Brain microvascular endothelial cell (primary cell): ENCODE results near the gene ZBTB32.

Experiments used
- DNase-seq: peaks from one replicate; pipeline ENCODE4 v3.0.0-alpha.2; 2020
- H3K27ac ChIP-seq: fragments of 250-450 bp; sonication (Bioruptor Pico); 2 replicates; pipeline ENCODE4 v1.5.1; 2020; ENCODE audit warnings: mild to moderate bottlenecking, moderate library complexity
- H3K27me3 ChIP-seq: fragments of 250-450 bp; sonication (Bioruptor Pico); replicated peaks from 2 replicates; pipeline ENCODE4 v1.5.1; 2020; ENCODE audit warnings: mild to moderate bottlenecking
- H3K36me3 ChIP-seq: fragments of 250-450 bp; sonication (Bioruptor Pico); replicated peaks from 2 replicates; pipeline ENCODE4 v1.5.1; 2020; ENCODE audit warnings: mild to moderate bottlenecking
- H3K4me3 ChIP-seq: 2 replicates; pipeline ENCODE4 v1.5.1; 2011; ENCODE audit warnings: low read depth, mild to moderate bottlenecking, control low read depth, low read length, moderate library complexity
- CTCF ChIP-seq: IDR thresholded peaks from 2 replicates; pipeline ENCODE4 v1.5.1; 2011; ENCODE audit warnings: low read depth, mild to moderate bottlenecking, moderate library complexity, low read length, control low read depth, inconsistent platforms; ENCODE audit errors: missing control alignments
- in situ Hi-C: cut with HindIII; loops from 2 replicates; pipeline ENCODE4 v1.10.0; 2017; ENCODE audit warnings: low sequenced_read_pairs, low pct_ligation_motif_present

ZBTB32 gene

GRCh38 chr19:35752746-35753350 lies 48.5 kb downstream of the ZBTB32 start:
- no peak for TF ChIP-seq CTCF
- Histone ChIP-seq H3K36me3 (peaks cover 21% of the 10 kb centered on the region), H3K27me3 (no peaks in the 10 kb centered on the region), H3K4me3 (no peak overlapping the region), H3K27ac (no peak overlapping the region)
- in situ Hi-C loops: no loop called here
- DNase-seq: no peak

- Histone ChIP-seq H3K27ac (no peak overlapping the region), H3K4me3 (no peak overlapping the region), H3K27me3 (no peaks in the 10 kb centered on the region), H3K36me3 (peaks cover 21% of the 10 kb centered on the region)
- no peak for TF ChIP-seq CTCF
- in situ Hi-C loops: no loop called here
- no peak for DNase-seq
Measured at GRCh38 chr19:35753634-35754369, 49.4 kb downstream of the ZBTB32 start.

- Histone ChIP-seq H3K27ac (no peak overlapping the region), H3K36me3 (peaks cover 21% of the 10 kb centered on the region), H3K4me3 (no peak overlapping the region), H3K27me3 (no peaks in the 10 kb centered on the region)
- no peak for DNase-seq
- in situ Hi-C loops: no loop called here
- no peak for TF ChIP-seq CTCF
Measured at GRCh38 chr19:35754370-35755130, 50.2 kb downstream of the ZBTB32 start.

GRCh38 chr19:35755131-35755549 lies 50.8 kb downstream of the ZBTB32 start:
- Histone ChIP-seq H3K27me3 (no peaks in the 10 kb centered on the region), H3K36me3 (peaks cover 21% of the 10 kb centered on the region), H3K4me3 (peak overlapping the region; percentile 98), H3K27ac (peak overlapping the region; percentile 88)
- no peak for TF ChIP-seq CTCF
- no peak for DNase-seq
- in situ Hi-C loops: no loop called here

GRCh38 chr19:35755550-35756376 lies 51.4 kb downstream of the ZBTB32 start:
- Histone ChIP-seq H3K27ac (peak overlapping the region; percentile 88), H3K27me3 (no peaks in the 10 kb centered on the region), H3K4me3 (peak overlapping the region; percentile 98), H3K36me3 (peaks cover 24% of the 10 kb centered on the region)
- TF ChIP-seq CTCF: no peak
- in situ Hi-C loops: no loop called here
- peak; percentile 26 for DNase-seq
